Transverse colon (tissue), 4 donors: ENCODE measurements around the gene LAMA5.

Source experiments
- POLR2A ChIP-seq: fragments of 450-650 bp; IDR thresholded peaks from one replicate; pipeline ENCODE4 v1.6.1; 2016; ENCODE audit warnings: antibody characterized with exemption, mild to moderate bottlenecking, moderate library complexity
- POLR2AphosphoS5 ChIP-seq, 3 donors: sonication (generic); formaldehyde crosslinking; IDR thresholded peaks; one replicate each; pipeline ENCODE4 v1.6.1; 2016; ENCODE audit warnings: antibody characterized with exemption in 3 of 3
- TF ChIP-seq, protein P1 (sequence below), 5 experiments: fragments of 200-600 bp in 3 of 5; fragments of 450-650 bp in 2 of 5; sonication (generic) in 3 of 5; IDR thresholded peaks; 1 replicate in 2 of 5; 2 replicates in 3 of 5; pipeline ENCODE4 v1.5.1; 2016 to 2017; ENCODE audit warnings: antibody characterized with exemption in 5 of 5, inconsistent platforms in 3 of 5, mild to moderate bottlenecking in 2 of 5, moderate library complexity in 1 of 5

GRCh38 chr20:62289898-62290297 is 77.2 kb downstream of the LAMA5 start:
- TF ChIP-seq, protein P1, sequence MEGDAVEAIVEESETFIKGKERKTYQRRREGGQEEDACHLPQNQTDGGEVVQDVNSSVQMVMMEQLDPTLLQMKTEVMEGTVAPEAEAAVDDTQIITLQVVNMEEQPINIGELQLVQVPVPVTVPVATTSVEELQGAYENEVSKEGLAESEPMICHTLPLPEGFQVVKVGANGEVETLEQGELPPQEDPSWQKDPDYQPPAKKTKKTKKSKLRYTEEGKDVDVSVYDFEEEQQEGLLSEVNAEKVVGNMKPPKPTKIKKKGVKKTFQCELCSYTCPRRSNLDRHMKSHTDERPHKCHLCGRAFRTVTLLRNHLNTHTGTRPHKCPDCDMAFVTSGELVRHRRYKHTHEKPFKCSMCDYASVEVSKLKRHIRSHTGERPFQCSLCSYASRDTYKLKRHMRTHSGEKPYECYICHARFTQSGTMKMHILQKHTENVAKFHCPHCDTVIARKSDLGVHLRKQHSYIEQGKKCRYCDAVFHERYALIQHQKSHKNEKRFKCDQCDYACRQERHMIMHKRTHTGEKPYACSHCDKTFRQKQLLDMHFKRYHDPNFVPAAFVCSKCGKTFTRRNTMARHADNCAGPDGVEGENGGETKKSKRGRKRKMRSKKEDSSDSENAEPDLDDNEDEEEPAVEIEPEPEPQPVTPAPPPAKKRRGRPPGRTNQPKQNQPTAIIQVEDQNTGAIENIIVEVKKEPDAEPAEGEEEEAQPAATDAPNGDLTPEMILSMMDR (IDR thresholded peaks at IDR 0.05): no peak
- TF ChIP-seq POLR2A: no peak
- no peak for TF ChIP-seq POLR2AphosphoS5 (IDR thresholded peaks at IDR 0.05)
